Osteoblast (primary cell): ENCODE results near the gene ATP6V1G1. TPM values are rescaled to one million over a fixed set of nuclear protein-coding genes. Genes with fewer than 3 reads are reported as not detected.

Experiments
- DNase-seq: peaks from one replicate; pipeline ENCODE4 v3.0.0; 2011; ENCODE audit warnings: low spot score, mixed read lengths; ENCODE audit not compliant: insufficient read length; ENCODE audit errors: missing footprints
- H2AFZ ChIP-seq: 2 replicates; pipeline ENCODE4 v1.6.0; 2011; ENCODE audit warnings: mild to moderate bottlenecking, low read length
- H3K27ac ChIP-seq: 2 replicates; pipeline ENCODE4 v1.5.1; 2011; ENCODE audit warnings: mild to moderate bottlenecking, low read depth, low read length, moderate library complexity
- H3K27me3 ChIP-seq: 2 replicates; pipeline ENCODE4 v1.6.0; 2012; ENCODE audit warnings: mild to moderate bottlenecking, control low read depth, inconsistent platforms, low read length, moderate library complexity; ENCODE audit not compliant: insufficient read depth
- H3K36me3 ChIP-seq: 2 replicates; pipeline ENCODE4 v1.5.1; 2011; ENCODE audit warnings: mild to moderate bottlenecking, low read length, control low read depth, moderate library complexity; ENCODE audit not compliant: insufficient read depth
- H3K4me1 ChIP-seq: 2 replicates; pipeline ENCODE4 v1.5.1; 2011; ENCODE audit warnings: mild to moderate bottlenecking, low read length, control low read depth, moderate library complexity; ENCODE audit not compliant: insufficient read depth
- H3K4me2 ChIP-seq: 2 replicates; pipeline ENCODE4 v1.6.0; 2011; ENCODE audit warnings: mild to moderate bottlenecking, low read length; ENCODE audit not compliant: insufficient read depth
- H3K4me3 ChIP-seq: fragments of 200-600 bp; sonication (generic); 3 replicates; pipeline ENCODE4 v1.5.1; 2012; ENCODE audit warnings: mild to moderate bottlenecking, low read length, inconsistent platforms; ENCODE audit not compliant: insufficient read depth
- H3K79me2 ChIP-seq: 2 replicates; pipeline ENCODE4 v1.6.0; 2012; ENCODE audit warnings: mild to moderate bottlenecking, low read length, control low read depth, inconsistent platforms; ENCODE audit not compliant: insufficient read depth
- H3K9me3 ChIP-seq: 2 replicates; pipeline ENCODE4 v1.5.1; 2011; ENCODE audit warnings: low read depth, low read length, control low read depth
- H4K20me1 ChIP-seq: 2 replicates; pipeline ENCODE4 v1.6.0; 2012; ENCODE audit warnings: mild to moderate bottlenecking, low read length, control low read depth; ENCODE audit not compliant: insufficient read depth
- CTCF ChIP-seq: IDR thresholded peaks from 2 replicates; pipeline ENCODE4 v1.5.1; 2011; ENCODE audit warnings: mild to moderate bottlenecking, low read depth, low read length, moderate library complexity; ENCODE audit errors: extremely low read depth
- total RNA-seq: library from RNA; depleted of rRNA; stranded (reverse); fragments of >200 nt; gene quantifications from 2 replicates; pipeline ENCODE4 v1.2.3, GENCODE V29; 2012

ATP6V1G1 gene
- total RNA-seq, 1 donor = 98.8 TPM

DNA sequence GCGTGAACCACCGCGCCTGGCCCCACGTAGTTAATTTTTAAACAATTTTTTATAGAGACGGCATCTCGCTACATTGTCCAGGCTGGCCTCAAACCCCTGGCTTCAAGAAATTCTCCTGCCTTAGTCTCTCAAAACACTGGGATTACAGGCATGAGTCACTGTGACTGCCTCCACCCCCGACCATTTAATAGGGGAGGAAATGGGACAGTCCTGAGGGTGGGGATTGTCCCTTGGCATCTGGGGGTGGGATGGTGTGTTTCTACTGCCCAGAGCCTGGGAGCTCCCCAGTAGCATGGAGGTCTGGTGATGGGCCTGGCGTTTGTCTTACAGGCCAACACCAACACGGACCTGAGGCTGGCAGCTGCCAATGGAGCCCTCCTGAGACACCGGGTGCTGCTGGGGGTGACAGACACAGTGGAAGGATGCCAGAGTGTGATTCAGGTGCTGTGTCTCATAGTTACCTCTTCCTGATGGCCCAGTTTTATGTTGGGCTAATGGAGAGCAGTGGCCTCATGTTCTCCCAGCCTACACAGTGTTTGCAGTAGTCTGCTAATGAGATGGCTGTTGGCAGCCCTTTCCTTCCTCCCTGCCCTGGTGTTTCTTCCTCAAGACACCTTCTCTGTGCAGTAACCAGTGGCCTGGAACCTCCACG lies 46.0 kb downstream of the ATP6V1G1 start:
- Histone ChIP-seq H3K27ac (no peak overlapping the region), H3K27me3 (no peaks in the 10 kb centered on the region), H3K4me2 (no peak overlapping the region), H3K36me3 (peaks cover 14% of the 10 kb centered on the region), H3K4me3 (no peak overlapping the region), H3K79me2 (no peaks in the 10 kb centered on the region), H4K20me1 (no peaks in the 10 kb centered on the region), H2AFZ (no peak overlapping the region), H3K4me1 (peaks cover 3% of the 10 kb centered on the region), H3K9me3 (no peaks in the 10 kb centered on the region)
- no peak for DNase-seq
- TF ChIP-seq CTCF = no peak

DNA sequence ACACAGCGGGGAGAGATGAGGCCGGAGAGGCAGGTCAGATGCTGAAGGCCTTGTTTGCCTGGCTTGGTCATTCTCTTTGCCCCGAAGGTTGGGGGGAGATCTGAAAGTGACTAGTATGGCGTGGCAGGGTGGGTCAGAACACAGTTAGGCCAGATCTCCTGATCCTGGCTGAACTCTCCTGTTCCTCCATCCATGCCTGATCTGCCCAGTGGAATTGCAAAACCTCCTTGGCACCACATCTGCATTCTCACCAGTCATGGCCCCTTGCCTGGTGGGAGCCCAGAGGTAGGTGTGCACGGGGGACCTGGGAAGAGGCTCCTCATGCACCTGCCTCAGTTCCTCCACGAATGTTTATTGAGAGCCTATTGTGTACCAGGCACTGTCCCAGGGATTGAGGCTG lies 46.8 kb downstream of the ATP6V1G1 start:
- TF ChIP-seq CTCF = no peak

DNA sequence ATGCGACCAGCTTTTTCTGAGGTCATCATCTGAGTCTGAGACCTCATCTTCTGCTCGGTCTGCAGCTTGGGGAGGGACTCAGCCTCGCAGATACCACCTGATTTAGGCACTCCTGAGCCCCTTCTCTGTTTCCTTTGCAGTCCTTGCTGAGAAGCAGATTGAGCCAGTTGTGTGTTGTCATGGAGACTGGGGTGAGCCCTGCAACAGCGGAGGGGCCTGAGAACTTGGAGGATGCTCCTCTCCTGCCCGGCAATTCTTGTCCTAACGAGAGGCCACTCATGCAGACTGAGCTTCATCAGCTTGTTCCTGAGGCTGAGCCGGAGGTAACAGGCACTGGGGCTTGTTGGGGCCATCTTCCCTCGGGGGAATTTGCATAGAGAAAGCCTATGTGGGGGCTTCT lies 50.8 kb downstream of the ATP6V1G1 start:
- Histone ChIP-seq H3K36me3 (peaks cover 3% of the 10 kb centered on the region), H3K4me3 (no peak overlapping the region), H3K4me1 (peaks cover 3% of the 10 kb centered on the region), H3K27ac (no peak overlapping the region), H4K20me1 (no peaks in the 10 kb centered on the region), H3K27me3 (no peaks in the 10 kb centered on the region), H3K79me2 (no peaks in the 10 kb centered on the region), H2AFZ (no peak overlapping the region), H3K9me3 (no peaks in the 10 kb centered on the region), H3K4me2 (no peak overlapping the region)
- DNase-seq = no peak
- no peak for TF ChIP-seq CTCF

More for the DNA sequence above, 46.8 kb downstream of the ATP6V1G1 start:
- DNase-seq = no peak
- H3K27me3 ChIP-seq = no peaks in the 10 kb centered on the region
- peaks cover 7% of the 10 kb centered on the region for H3K36me3 ChIP-seq
- peaks cover 3% of the 10 kb centered on the region for H3K4me1 ChIP-seq
- H3K4me2 ChIP-seq = no peak overlapping the region
- H2AFZ ChIP-seq = no peak overlapping the region
- no peaks in the 10 kb centered on the region for H3K79me2 ChIP-seq
- H3K27ac ChIP-seq = no peak overlapping the region
- no peak overlapping the region for H3K4me3 ChIP-seq
- no peaks in the 10 kb centered on the region for H4K20me1 ChIP-seq
- H3K9me3 ChIP-seq = no peaks in the 10 kb centered on the region

DNA sequence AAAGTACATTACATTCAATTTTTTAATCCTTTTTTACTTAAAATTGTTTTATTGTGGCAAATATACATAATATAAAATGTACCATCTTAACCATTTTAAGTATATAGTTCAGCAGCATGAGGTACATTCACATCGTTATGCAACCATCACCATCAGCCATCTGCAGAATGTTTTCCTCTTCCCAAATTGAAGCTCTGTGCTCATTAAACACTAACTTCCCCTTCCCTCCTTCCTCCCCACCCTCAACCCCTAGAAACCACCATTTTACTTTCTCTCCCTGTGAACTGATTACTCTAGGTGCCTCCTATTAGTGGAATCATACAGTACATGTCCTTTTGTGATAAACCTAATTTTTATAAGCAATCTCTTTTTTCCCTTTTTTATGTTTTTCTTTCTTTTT lies 54.4 kb downstream of the ATP6V1G1 start:
- no peak for DNase-seq
- no peak for TF ChIP-seq CTCF
- no peak overlapping the region for H2AFZ ChIP-seq

More for the DNA sequence above, 54.4 kb downstream of the ATP6V1G1 start:
- no peaks in the 10 kb centered on the region for H3K4me1 ChIP-seq
- H3K36me3 ChIP-seq = peaks cover 16% of the 10 kb centered on the region
- no peaks in the 10 kb centered on the region for H3K79me2 ChIP-seq
- no peaks in the 10 kb centered on the region for H3K27me3 ChIP-seq
- no peak overlapping the region for H3K4me3 ChIP-seq
- H3K9me3 ChIP-seq = no peaks in the 10 kb centered on the region
- no peaks in the 10 kb centered on the region for H4K20me1 ChIP-seq
- no peak overlapping the region for H3K4me2 ChIP-seq
- no peak overlapping the region for H3K27ac ChIP-seq
